BLaER1 (cell line): Measurements from ENCODE around the gene DCXR.

Experiments
- H3K27ac ChIP-seq: shearing (Covaris generic); formaldehyde crosslinking; 2 replicates; pipeline ENCODE4 v1.8.1; 2022
- H3K27me3 ChIP-seq: shearing (Covaris generic); formaldehyde crosslinking; 2 replicates; pipeline ENCODE4 v1.8.1; 2022
- H3K36me3 ChIP-seq: shearing (Covaris generic); formaldehyde crosslinking; 2 replicates; pipeline ENCODE4 v1.8.1; 2022
- H3K4me1 ChIP-seq: shearing (Covaris generic); formaldehyde crosslinking; 2 replicates; pipeline ENCODE4 v1.8.1; 2022
- H3K4me2 ChIP-seq: shearing (Covaris generic); formaldehyde crosslinking; 2 replicates; pipeline ENCODE4 v1.8.1; 2022
- H3K4me3 ChIP-seq: shearing (Covaris generic); formaldehyde crosslinking; 2 replicates; pipeline ENCODE4 v1.8.1; 2022
- H3K9ac ChIP-seq: shearing (Covaris generic); formaldehyde crosslinking; 2 replicates; pipeline ENCODE4 v1.8.1; 2022
- H3K9me3 ChIP-seq: shearing (Covaris generic); formaldehyde crosslinking; 2 replicates; pipeline ENCODE4 v1.8.1; 2022
- H4K20me1 ChIP-seq: shearing (Covaris generic); formaldehyde crosslinking; 2 replicates; pipeline ENCODE4 v1.8.1; 2022
- Cebpa-rat ChIP-seq: shearing (Covaris generic); IDR thresholded peaks from 2 replicates; pipeline ENCODE4 v1.8.1; 2022

The DCXR gene

GRCh38 chr17:82012640-82013295 is 24.7 kb downstream of the DCXR start:
- Histone ChIP-seq H3K9me3 (no peaks in the 10 kb centered on the region), H3K4me1 (peaks cover 60% of the 10 kb centered on the region), H3K4me3 (no peak overlapping the region), H3K36me3 (peaks cover 6% of the 10 kb centered on the region; the same call in 1 of the 2 replicates), H3K4me2 (peak overlapping the region; percentile 85), H3K9ac (peak overlapping the region; percentile 57), H3K27ac (peak overlapping the region; percentile 35; the same call in 1 of the 2 replicates), H3K27me3 (peaks cover 38% of the 10 kb centered on the region), H4K20me1 (peaks cover 47% of the 10 kb centered on the region)
- no peak for TF ChIP-seq Cebpa-rat

DNA sequence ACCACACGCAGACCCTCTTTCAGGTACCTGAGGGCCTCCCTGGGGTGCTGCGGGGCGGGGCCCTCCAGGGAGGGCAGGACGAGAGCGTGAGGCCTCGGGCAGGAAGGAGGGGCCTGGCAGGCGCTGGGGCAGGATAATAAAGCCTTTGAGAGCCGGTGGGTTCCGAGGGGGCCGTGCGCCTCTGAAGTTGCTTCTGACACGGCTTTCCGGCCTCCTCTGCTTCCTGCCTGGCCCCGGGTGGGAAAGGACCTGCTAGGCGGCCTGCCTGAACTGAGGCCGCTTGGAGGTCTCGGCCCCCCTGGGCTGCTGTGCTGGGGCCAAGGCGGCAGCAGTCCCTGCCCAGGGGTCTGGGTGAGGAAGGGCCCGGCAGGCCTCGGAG is 25.2 kb downstream of the DCXR start:
- H3K4me1 ChIP-seq = peaks cover 66% of the 10 kb centered on the region

GRCh38 chr17:82011617-82012187 is 25.8 kb downstream of the DCXR start:
- TF ChIP-seq Cebpa-rat = no peak
- no peak overlapping the region for H3K27ac ChIP-seq
- H3K9me3 ChIP-seq = no peaks in the 10 kb centered on the region

More for the DNA sequence above, 25.2 kb downstream of the DCXR start:
- Histone ChIP-seq H4K20me1 (peaks cover 53% of the 10 kb centered on the region), H3K27me3 (peaks cover 38% of the 10 kb centered on the region), H3K36me3 (peaks cover under 1% of the 10 kb centered on the region; the same call in 1 of the 2 replicates), H3K4me2 (peak overlapping the region; percentile 85), H3K9me3 (no peaks in the 10 kb centered on the region), H3K27ac (peak overlapping the region; percentile 35), H3K4me3 (no peak overlapping the region), H3K9ac (peak overlapping the region; percentile 57)
- TF ChIP-seq Cebpa-rat = no peak

DNA sequence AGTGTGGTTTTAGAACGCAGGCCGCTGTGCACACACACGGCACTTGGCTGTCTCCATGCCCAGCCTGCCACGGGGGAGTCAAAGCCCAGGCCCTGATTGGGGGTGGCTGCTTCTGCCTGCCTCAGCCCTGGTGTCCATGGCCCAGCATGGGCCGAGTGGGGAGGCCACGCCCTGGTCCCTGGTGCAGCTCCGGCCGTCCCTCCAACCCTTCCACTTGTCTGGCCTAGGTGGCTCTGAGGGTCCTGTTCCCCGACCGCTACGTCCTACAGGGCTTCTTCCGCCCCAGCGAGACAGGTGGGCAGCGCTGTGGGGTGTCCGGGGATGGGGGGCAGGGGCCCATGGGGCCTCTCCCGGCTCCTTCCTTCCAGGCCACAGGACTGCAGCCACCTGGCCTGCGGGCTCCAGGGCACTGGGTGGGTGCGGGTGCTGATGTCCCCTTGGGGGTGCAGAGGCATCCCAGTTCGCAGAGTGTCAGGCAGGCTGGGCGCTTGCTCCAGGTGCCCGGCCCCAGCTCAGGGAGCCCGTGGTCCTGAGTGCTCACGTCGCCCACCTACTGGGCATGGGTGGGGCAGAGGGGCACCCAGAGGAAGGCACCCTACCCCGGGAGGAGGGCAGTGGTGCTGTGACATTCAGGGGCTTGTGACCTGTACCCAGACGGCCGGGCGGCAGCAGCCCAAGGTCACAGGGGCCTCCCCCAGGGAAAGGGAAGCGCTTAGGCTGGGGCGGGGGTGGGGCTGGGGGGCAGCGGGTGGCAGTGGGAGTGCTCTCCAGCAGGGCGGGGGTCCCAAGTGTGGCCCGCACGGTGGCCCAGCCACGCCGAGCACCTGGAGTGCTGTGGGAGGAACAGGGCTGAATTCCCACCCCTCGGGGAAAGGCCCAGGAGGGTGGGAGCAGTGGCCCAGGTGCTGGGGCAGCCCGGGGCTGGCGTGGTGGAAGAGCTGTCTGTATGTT is 26.6 kb downstream of the DCXR start:
- Histone ChIP-seq H3K27ac (no peak overlapping the region), H3K27me3 (peaks cover 47% of the 10 kb centered on the region), H3K4me2 (peak overlapping the region; percentile 85), H3K4me1 (peaks cover 78% of the 10 kb centered on the region), H3K9me3 (no peaks in the 10 kb centered on the region), H3K4me3 (no peak overlapping the region), H3K9ac (no peak overlapping the region), H4K20me1 (peaks cover 67% of the 10 kb centered on the region), H3K36me3 (no peaks in the 10 kb centered on the region; the same call in 1 of the 2 replicates)
- no peak for TF ChIP-seq Cebpa-rat

More at GRCh38 chr17:82011617-82012187, 25.8 kb downstream of the DCXR start:
- Histone ChIP-seq H3K27me3 (peaks cover 44% of the 10 kb centered on the region), H3K4me1 (peaks cover 71% of the 10 kb centered on the region), H4K20me1 (peaks cover 58% of the 10 kb centered on the region), H3K9ac (peak overlapping the region; percentile 57), H3K36me3 (no peaks in the 10 kb centered on the region; the same call in 1 of the 2 replicates), H3K4me2 (peak overlapping the region; percentile 85), H3K4me3 (no peak overlapping the region)

GRCh38 chr17:82009413-82009812 is 28.1 kb downstream of the DCXR start:
- Histone ChIP-seq H3K27ac (no peak overlapping the region), H3K4me1 (peaks cover 80% of the 10 kb centered on the region), H3K4me2 (no peak overlapping the region), H4K20me1 (peaks cover 81% of the 10 kb centered on the region), H3K9ac (no peak overlapping the region), H3K9me3 (no peaks in the 10 kb centered on the region), H3K27me3 (peaks cover 46% of the 10 kb centered on the region), H3K4me3 (no peak overlapping the region), H3K36me3 (no peaks in the 10 kb centered on the region; the same call in 1 of the 2 replicates)
- no peak for TF ChIP-seq Cebpa-rat

- no peak overlapping the region for H3K4me2 ChIP-seq
- no peak for TF ChIP-seq Cebpa-rat
- peaks cover 81% of the 10 kb centered on the region for H4K20me1 ChIP-seq
Observed at GRCh38 chr17:82008941-82009405, 28.5 kb downstream of the DCXR start.

GRCh38 chr17:82008258-82008940 is 29.1 kb downstream of the DCXR start:
- H3K9me3 ChIP-seq = no peaks in the 10 kb centered on the region
- peak overlapping the region; percentile 70 for H3K4me2 ChIP-seq
- TF ChIP-seq Cebpa-rat = no peak
- H3K36me3 ChIP-seq = no peaks in the 10 kb centered on the region; the same call in 1 of the 2 replicates
- H3K27ac ChIP-seq = no peak overlapping the region
- peaks cover 81% of the 10 kb centered on the region for H4K20me1 ChIP-seq
- peaks cover 35% of the 10 kb centered on the region for H3K27me3 ChIP-seq
- no peak overlapping the region for H3K9ac ChIP-seq
- H3K4me1 ChIP-seq = peaks cover 80% of the 10 kb centered on the region
- no peak overlapping the region for H3K4me3 ChIP-seq

More at GRCh38 chr17:82008941-82009405, 28.5 kb downstream of the DCXR start:
- no peak overlapping the region for H3K9ac ChIP-seq
- H3K4me1 ChIP-seq = peaks cover 80% of the 10 kb centered on the region
- no peaks in the 10 kb centered on the region for H3K9me3 ChIP-seq
- no peak overlapping the region for H3K27ac ChIP-seq
- no peaks in the 10 kb centered on the region; the same call in 1 of the 2 replicates for H3K36me3 ChIP-seq
- no peak overlapping the region for H3K4me3 ChIP-seq
- H3K27me3 ChIP-seq = peaks cover 41% of the 10 kb centered on the region

GRCh38 chr17:82007495-82008257 is 29.8 kb downstream of the DCXR start:
- peaks cover 80% of the 10 kb centered on the region for H3K4me1 ChIP-seq
- H3K4me2 ChIP-seq = peak overlapping the region; percentile 70
- no peak overlapping the region; the same call in 1 of the 2 replicates for H3K9ac ChIP-seq
- no peak for TF ChIP-seq Cebpa-rat
- H3K27ac ChIP-seq = no peak overlapping the region
- peaks cover 80% of the 10 kb centered on the region for H4K20me1 ChIP-seq
- peaks cover 28% of the 10 kb centered on the region for H3K27me3 ChIP-seq
- H3K9me3 ChIP-seq = no peaks in the 10 kb centered on the region
- no peak overlapping the region for H3K4me3 ChIP-seq
- H3K36me3 ChIP-seq = no peaks in the 10 kb centered on the region; the same call in 1 of the 2 replicates
